HEK293T (cell line): ENCODE data around the gene ANXA8.
"Not testable (repeated sequence)": the region's sequence is repeated elsewhere in the genome, so short reads cannot be mapped to it uniquely, and the experiment has no call there.

Experiments
- BHLHE40 ChIP-seq: fragments of 450-650 bp; IDR thresholded peaks from 2 replicates; pipeline ENCODE4 v1.6.1; 2016; ENCODE audit warnings: mild to moderate bottlenecking, moderate library complexity, borderline replicate concordance
- ELF4 ChIP-seq: fragments of 450-650 bp; IDR thresholded peaks from 2 replicates; pipeline ENCODE4 v1.6.1; 2017; ENCODE audit warnings: antibody characterized with exemption
- FOXA1 ChIP-seq: fragments of 450-650 bp; IDR thresholded peaks from 2 replicates; pipeline ENCODE4 v1.6.1; 2016; ENCODE audit warnings: mild to moderate bottlenecking
- FOXK2 ChIP-seq: fragments of 450-650 bp; IDR thresholded peaks from 2 replicates; pipeline ENCODE4 v1.6.1; 2016; ENCODE audit warnings: mild to moderate bottlenecking
- FOXM1 ChIP-seq: fragments of 450-650 bp; IDR thresholded peaks from 2 replicates; pipeline ENCODE4 v1.6.1; 2017; ENCODE audit warnings: mild to moderate bottlenecking, borderline replicate concordance
- HDGF ChIP-seq: fragments of 450-650 bp; IDR thresholded peaks from 2 replicates; pipeline ENCODE4 v1.6.1; 2017; ENCODE audit warnings: antibody characterized with exemption, borderline replicate concordance
- NFRKB ChIP-seq: fragments of 450-650 bp; IDR thresholded peaks from 2 replicates; pipeline ENCODE4 v1.6.1; 2016; ENCODE audit warnings: mild to moderate bottlenecking, moderate library complexity
- SP1 ChIP-seq: fragments of 450-650 bp; IDR thresholded peaks from 2 replicates; pipeline ENCODE4 v1.6.1; 2017
- SUZ12 ChIP-seq: fragments of 450-650 bp; IDR thresholded peaks from 2 replicates; pipeline ENCODE4 v1.6.1; 2016; ENCODE audit warnings: mild to moderate bottlenecking
- TARDBP ChIP-seq: fragments of 450-650 bp; IDR thresholded peaks from 2 replicates; pipeline ENCODE4 v1.6.1; 2016

DNA sequence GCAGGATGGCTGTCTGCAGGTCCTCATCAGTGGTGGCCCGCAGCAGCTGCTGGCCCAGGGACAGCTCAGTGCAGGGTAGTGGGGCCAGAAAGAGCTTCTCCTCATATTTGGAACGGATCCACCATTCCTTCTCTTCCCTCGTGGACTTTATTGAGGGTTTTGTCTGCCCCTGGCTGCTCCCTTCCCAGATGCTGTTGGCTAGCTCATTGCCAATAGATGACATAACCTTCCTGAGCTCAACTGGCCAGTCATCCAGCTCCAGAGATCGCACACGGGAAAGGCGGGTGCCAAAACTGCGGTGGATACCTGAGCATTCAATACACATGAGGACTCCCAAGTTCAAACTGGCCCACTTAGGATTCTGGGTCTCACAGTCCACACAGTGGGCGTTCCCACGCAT is 18.4 kb upstream of the ANXA8 start:
- TF ChIP-seq HDGF, FOXA1, TARDBP, BHLHE40, SUZ12, SP1, FOXM1, NFRKB, ELF4, FOXK2: not testable (repeated sequence)
